NCI-H526 (cell line): Measurements from ENCODE around the gene CPT1B.
"Not testable (repeated sequence)": the region's sequence is repeated elsewhere in the genome, so short reads cannot be mapped to it uniquely, and the experiment has no call there.

Experiments used
- DNase-seq, 2 experiments: peaks; one replicate each; lab custom pipeline; 2025; lab: John Stamatoyannopoulos, UW

CPT1B gene

GRCh38 chr22:50527921-50528681, 50.1 kb downstream of the CPT1B start:
- no peak for DNase-seq

- DNase-seq = no peak
These were observed 51.1 kb downstream of the CPT1B start for GRCh38 chr22:50526834-50527801.

DNA sequence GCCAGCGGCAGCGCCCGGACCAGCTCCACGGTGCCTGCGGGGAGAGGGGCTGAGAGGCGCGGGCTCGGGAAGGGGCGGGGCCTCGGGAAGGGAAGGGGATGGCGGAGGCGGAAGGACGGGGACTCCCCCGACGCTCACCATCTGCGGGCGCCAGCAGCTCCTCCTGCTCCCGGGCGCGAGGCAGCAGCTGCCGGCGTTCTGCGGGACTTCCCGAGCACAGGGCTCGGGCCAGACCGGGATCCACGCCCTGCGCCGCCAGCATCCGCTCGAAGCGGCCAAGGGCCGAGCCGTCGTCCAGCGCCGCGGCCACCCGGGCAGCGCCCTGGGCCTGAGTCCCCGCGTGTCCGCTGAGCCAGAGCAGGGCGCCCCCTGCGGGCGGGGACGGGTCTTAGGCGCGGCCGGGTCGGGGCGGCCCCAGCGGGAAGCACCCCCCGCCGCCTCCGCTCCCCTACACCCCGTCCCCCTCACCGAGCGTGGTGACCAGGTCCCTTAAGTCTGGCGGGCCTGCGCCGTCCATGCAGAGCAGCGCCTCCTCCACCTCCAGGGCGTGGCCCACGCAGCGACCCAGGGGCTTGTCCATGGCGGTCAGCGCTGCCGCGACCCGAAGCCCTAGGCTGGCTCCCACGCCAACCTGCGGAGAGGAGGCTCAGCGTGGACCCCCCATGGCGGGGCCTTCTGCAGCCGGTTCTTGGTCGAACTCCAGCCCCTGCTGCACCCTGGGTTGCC, 52.0 kb downstream of the CPT1B start:
- peak; percentile 47 to 81 for DNase-seq

DNA sequence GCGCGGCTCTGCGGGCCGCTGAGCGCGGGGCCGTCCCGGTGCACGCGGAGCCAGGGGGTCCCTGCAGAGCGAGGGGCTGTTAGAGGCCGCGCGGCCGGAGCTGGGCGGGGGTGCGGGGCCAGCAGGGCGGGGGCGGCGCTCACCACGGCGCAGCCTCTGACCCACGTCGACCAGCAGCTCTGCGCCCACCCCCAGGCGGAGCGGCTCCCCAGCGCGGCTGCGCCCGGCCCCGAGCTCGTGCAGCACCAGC, 52.4 kb downstream of the CPT1B start:
- no peak for DNase-seq

DNA sequence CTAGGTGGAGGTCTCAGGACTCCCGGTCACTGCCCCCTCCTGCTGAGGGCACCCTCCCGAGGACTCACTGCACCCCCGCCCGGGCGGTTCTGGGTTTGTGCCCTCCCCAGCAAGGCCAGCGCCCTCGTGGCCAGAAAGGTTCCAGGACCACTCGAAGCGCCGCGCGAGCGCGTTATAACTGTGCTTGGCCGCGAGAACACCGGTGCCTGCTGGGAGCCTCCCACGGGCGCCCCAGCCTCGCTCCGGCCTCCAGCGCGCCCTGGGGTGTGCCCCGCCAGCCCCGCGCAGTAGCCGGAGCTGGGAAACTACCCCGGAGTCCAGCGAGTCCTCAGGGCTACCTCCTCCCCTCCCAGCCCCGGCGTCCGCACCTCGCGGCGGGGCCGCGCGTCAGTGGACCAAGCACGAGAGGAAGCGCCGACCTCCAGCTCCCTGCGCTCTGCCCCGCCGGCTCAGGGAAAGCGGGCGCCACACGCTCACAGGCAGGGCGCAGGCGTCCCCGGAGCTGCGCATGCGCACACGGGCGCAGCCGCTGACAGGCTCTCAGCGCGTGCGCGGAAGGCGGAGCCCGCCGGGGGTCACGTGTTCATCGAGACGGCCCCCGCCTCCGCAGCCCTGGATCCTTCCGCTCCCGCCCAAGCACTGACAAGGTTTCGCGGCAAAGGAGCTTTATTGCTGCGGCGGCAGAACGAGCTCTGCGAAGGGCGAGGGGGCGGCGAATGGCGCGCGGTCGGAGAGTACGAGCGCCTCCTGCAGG, 52.9 kb downstream of the CPT1B start, which contains the start of gene SCO2:
TSS of gene SCO2 (minus strand) at position 495 of the 754 bp plus-strand sequence. CDS start 1,187 bp downstream, outside the sequence.
- DNase-seq = peak; percentile 76 to 95

- DNase-seq = peak in 1 of 2 experiments; percentile 42
These were observed 53.5 kb downstream of the CPT1B start for GRCh38 chr22:50524676-50525103.

- no peak for DNase-seq
These were observed 54.2 kb downstream of the CPT1B start for GRCh38 chr22:50523806-50524675.

DNA sequence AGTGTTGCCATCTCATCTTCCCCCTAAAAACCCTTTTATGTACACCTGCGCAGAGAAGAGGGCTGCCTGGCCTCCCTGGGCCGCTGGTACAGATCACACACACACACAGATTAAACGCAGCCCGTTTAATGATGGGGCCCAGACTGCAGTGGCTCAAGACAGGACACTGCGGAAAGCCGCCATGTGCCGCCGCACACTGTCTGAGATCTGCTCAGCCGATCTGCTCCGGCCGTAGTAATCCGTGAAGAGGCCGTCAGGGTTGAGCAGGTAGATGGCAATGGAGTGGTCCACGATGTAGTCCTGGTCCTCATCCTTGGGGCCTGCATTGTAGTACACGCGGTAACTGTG, 54.8 kb downstream of the CPT1B start:
- no peak for DNase-seq

DNA sequence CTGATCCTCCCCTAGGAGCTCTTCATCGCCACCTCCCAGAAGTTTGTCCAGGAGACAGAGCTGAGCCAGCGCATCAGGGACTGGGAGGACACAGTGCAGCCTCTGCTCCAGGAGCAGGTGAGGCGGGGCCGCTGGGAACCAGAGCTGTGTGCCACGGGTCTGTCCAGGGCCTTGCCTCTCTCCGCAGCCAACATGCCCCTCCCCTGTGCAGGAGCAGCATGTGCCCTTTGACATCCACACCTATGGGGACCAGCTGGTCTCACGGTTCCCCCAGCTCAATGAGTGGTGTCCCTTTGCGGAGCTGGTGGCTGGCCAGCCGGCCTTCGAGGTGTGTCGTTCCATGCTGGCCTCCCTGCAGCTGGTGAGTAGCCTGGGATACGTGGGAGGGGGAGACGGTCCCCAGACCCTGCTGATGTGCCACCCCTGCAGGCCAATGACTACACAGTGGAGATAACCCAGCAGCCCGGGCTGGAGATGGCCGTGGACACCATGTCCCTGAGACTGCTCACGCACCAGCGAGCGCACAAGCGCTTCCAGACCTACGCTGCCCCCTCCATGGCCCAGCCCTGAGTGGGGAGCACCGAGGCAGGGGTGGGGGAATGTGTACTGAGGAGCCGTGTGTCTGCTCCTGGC, 55.3 kb downstream of the CPT1B start:
- no peak for DNase-seq

DNA sequence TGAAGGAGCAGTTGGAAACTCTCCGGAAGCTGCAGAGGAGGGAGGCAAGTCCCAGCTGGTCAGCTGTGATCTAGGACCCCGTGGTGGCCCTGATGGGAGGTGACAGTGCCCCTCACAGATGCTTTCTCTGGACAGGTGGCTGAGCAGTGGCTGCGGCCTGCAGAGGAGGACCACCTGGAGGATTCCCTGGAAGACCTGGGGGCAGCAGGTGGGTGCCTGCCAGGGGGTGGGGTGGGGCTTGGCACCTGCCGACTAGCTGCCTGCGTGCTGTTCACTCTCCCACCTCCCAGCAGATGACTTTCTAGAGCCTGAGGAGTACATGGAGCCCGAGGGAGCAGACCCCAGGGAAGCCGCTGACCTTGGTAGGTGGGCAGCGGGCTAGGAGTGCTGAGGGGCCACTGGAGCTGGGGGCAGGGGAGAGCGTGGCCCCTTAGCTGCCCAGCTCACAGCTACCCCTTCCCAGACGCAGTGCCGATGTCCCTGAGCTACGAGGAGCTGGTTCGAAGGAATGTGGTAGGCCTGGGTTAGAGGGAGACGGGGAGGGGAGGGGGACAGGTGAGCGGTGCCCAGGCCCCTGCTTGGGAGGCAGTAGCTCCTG, 55.9 kb downstream of the CPT1B start:
- DNase-seq = no peak

- no peak for DNase-seq
These were observed 56.5 kb downstream of the CPT1B start for GRCh38 chr22:50521710-50522109.

DNA sequence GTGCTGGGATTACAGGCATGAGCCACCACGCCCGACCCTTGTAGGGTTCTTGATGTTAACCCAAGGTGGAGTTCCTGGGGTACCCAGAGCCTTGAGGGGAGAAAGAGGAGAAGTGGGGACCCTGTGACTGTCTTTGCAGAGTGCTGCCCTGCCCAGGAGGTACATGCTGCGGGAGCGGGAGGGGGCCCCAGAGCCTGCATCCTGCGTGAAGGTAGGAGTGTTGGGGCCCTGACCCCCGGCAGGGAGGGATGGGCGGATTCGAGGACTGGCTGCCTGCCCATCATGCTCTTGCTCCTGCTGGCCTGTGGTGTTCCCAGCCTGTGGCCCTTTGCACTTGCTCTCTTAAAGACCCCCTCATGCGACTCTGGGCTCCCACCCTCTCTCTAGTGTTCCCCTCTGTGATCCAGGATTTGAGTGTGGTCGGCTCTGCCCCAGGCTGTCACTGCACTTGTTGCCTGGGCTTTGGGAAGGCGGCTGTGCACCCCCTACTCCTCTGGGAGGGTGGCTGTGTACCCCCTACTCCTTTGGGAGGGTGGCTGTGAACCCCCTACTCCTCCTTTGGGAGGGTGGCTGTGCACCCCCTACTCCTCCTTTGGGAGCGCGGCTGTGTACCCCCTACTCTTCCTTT, 57.3 kb downstream of the CPT1B start:
- DNase-seq = no peak

GRCh38 chr22:50520184-50520583, 58.0 kb downstream of the CPT1B start:
- not testable (repeated sequence) for DNase-seq

GRCh38 chr22:50519151-50519550, 59.1 kb downstream of the CPT1B start:
- no peak for DNase-seq
